Stomach smooth muscle (tissue), 2 donors: Measurements from ENCODE around the gene PLA2R1.

Experiments
- H3K27ac ChIP-seq: one replicate; pipeline ENCODE4 v1.7.0; 2013; ENCODE audit warnings: mild to moderate bottlenecking, low read length, inconsistent platforms
- H3K27me3 ChIP-seq, 2 donors: one replicate each; pipeline ENCODE4 v1.7.0; 2013; ENCODE audit warnings: low read length in 2 of 2; ENCODE audit not compliant: insufficient read depth in 2 of 2, control insufficient read depth in 1 of 2
- H3K36me3 ChIP-seq, 2 donors: one replicate each; pipeline ENCODE4 v1.7.0; 2013; ENCODE audit warnings: low read length in 2 of 2; ENCODE audit not compliant: control insufficient read depth in 2 of 2, insufficient read depth in 2 of 2
- H3K4me1 ChIP-seq: one replicate; pipeline ENCODE4 v1.7.0; 2013; ENCODE audit warnings: low read length; ENCODE audit not compliant: control insufficient read depth, insufficient read depth
- H3K4me3 ChIP-seq, 2 donors: one replicate each; pipeline ENCODE4 v1.7.0; 2013; ENCODE audit warnings: low read length in 2 of 2
- H3K9ac ChIP-seq, 2 donors: one replicate each; pipeline ENCODE4 v1.7.0; 2013; ENCODE audit warnings: low read length in 2 of 2, mild to moderate bottlenecking in 1 of 2
- H3K9me3 ChIP-seq, 2 donors: one replicate each; pipeline ENCODE4 v1.7.0; 2013; ENCODE audit warnings: low read length in 2 of 2; ENCODE audit not compliant: control insufficient read depth in 2 of 2
- donor health status: healthy.
- donor health status: Pancreatic carcinoma.

The PLA2R1 gene

GRCh38 chr2:160029270-160029628 is 33.2 kb downstream of the PLA2R1 start:
- no peaks in the 10 kb centered on the region for H3K9me3 ChIP-seq
- H3K27me3 ChIP-seq = no peaks in the 10 kb centered on the region
- H3K36me3 ChIP-seq = no peaks in the 10 kb centered on the region
- no peaks in the 10 kb centered on the region for H3K4me1 ChIP-seq
- H3K4me3 ChIP-seq = no peak overlapping the region
- H3K9ac ChIP-seq = no peak overlapping the region
- H3K27ac ChIP-seq = no peak overlapping the region

DNA sequence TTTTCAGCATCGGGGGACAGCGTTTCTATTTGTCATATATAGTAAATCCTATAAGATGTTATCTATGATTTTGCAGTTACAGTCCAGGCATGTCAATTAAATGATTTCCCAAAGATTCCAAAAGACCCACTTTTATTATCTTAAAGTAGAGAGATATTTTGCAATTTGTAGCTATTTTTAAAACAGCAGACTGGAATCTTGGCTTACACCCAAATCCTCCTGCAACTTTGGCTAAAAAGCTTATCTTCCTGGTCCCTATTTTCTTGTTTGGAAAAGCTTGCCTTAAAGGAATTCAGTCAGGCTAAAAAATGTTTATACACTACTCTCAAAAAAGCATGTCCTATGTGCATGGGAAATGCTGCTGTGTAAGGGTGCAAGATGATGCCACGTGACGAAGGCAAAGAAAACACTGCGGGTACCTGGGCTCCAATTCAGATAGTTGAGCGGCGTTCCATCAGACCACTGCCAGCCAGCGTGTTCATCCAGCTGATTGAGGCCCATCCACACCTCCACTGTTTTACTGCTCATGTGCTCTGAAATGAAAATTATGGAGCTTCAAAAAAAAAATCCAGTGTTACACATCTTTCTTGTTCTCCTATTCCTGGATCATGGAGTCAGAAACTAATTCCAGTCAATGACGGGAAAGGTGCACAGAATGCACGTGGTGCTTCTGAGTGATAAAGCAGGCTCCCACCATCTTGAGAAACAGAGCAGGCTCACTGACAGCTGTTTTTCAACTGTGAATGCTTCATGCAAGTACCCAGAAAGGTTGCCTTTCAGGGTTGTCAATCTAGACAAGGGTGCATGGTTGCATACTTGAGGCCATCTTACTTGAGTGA is 33.8 kb downstream of the PLA2R1 start:
- H3K27ac ChIP-seq = no peak overlapping the region

GRCh38 chr2:160022162-160022561 is 40.3 kb downstream of the PLA2R1 start:
- Histone ChIP-seq H3K9me3 (peaks cover 0 to 2% of the 10 kb centered on the region in 2 donors), H3K36me3 (peaks cover 0 to 2% of the 10 kb centered on the region in 2 donors), H3K4me1 (no peaks in the 10 kb centered on the region)

More for the DNA sequence above, 33.8 kb downstream of the PLA2R1 start:
- Histone ChIP-seq H3K9ac (no peak overlapping the region), H3K27me3 (no peaks in the 10 kb centered on the region), H3K9me3 (no peaks in the 10 kb centered on the region), H3K4me3 (no peak overlapping the region), H3K36me3 (no peaks in the 10 kb centered on the region), H3K4me1 (no peaks in the 10 kb centered on the region)

GRCh38 chr2:160019374-160020090 is 42.9 kb downstream of the PLA2R1 start:
- Histone ChIP-seq H3K4me1 (no peaks in the 10 kb centered on the region), H3K9me3 (peaks cover 0 to 2% of the 10 kb centered on the region in 2 donors), H3K9ac (no peak overlapping the region), H3K36me3 (peaks cover 0 to 2% of the 10 kb centered on the region in 2 donors), H3K27ac (no peak overlapping the region), H3K27me3 (no peaks in the 10 kb centered on the region), H3K4me3 (no peak overlapping the region)

More at GRCh38 chr2:160022162-160022561, 40.3 kb downstream of the PLA2R1 start:
- no peaks in the 10 kb centered on the region for H3K27me3 ChIP-seq
- no peak overlapping the region for H3K9ac ChIP-seq
- no peak overlapping the region for H3K4me3 ChIP-seq
- no peak overlapping the region for H3K27ac ChIP-seq

DNA sequence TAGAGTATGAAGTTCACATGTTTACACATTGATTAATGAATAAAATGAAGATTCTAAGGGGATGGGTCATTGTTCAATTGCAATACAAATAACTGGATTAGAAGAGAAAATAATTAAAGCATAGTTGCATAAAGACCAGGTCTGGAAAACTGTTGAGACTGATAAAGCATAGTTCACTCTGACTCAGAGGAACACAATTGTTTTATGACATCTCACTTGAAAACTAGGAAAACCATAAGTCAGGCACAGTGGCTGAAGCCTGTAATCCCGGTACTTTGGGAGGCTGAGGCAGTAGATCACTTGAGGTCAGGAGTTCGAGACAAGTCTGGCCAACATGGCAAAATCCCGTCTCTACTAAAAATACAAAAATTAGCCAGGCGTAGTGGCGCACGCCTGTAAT is 46.7 kb downstream of the PLA2R1 start:
- H3K4me1 ChIP-seq = no peaks in the 10 kb centered on the region
- H3K4me3 ChIP-seq = no peak overlapping the region
- no peaks in the 10 kb centered on the region for H3K9me3 ChIP-seq
- no peak overlapping the region for H3K27ac ChIP-seq
- H3K27me3 ChIP-seq = no peaks in the 10 kb centered on the region
- no peak overlapping the region for H3K9ac ChIP-seq
- H3K36me3 ChIP-seq = peaks cover 0 to 3% of the 10 kb centered on the region in 2 donors

- Histone ChIP-seq H3K9me3 (no peaks in the 10 kb centered on the region), H3K27me3 (no peaks in the 10 kb centered on the region), H3K9ac (no peak overlapping the region), H3K4me3 (no peak overlapping the region), H3K36me3 (peaks cover 0 to 5% of the 10 kb centered on the region in 2 donors), H3K27ac (no peak overlapping the region), H3K4me1 (no peaks in the 10 kb centered on the region)
Observed at GRCh38 chr2:160014227-160014626, 48.2 kb downstream of the PLA2R1 start.

- no peaks in the 10 kb centered on the region for H3K27me3 ChIP-seq
- H3K27ac ChIP-seq = no peak overlapping the region
- H3K4me3 ChIP-seq = no peak overlapping the region
- no peaks in the 10 kb centered on the region for H3K9me3 ChIP-seq
- no peaks in the 10 kb centered on the region for H3K4me1 ChIP-seq
- no peak overlapping the region for H3K9ac ChIP-seq
- peaks cover 0 to 4% of the 10 kb centered on the region in 2 donors for H3K36me3 ChIP-seq
Observed at GRCh38 chr2:160010361-160011145, 51.9 kb downstream of the PLA2R1 start.

GRCh38 chr2:160007111-160007510 is 55.3 kb downstream of the PLA2R1 start:
- no peak overlapping the region for H3K9ac ChIP-seq
- no peak overlapping the region for H3K27ac ChIP-seq
- no peaks in the 10 kb centered on the region for H3K9me3 ChIP-seq
- no peaks in the 10 kb centered on the region for H3K27me3 ChIP-seq
- H3K4me1 ChIP-seq = no peaks in the 10 kb centered on the region
- H3K36me3 ChIP-seq = peaks cover 9 to 11% of the 10 kb centered on the region in 2 donors
- no peak overlapping the region for H3K4me3 ChIP-seq

DNA sequence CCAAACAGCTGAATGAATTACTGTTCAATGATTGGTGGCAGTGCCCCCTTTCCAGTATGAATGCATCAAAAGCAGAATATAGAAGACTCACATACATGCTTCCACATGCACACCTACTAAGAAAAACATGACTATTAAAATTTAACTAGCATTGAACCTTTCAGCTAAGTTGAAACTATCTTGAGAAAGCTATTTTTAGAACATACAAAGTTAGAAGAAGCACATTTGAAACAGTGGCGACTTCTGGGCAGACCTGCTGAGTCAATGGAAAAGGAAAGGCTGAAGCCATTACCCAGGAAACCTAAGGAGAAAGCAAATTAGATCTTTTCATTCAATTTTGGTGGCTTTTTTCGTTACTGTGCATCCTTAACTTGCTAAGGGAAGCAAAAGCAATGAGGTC is 55.9 kb downstream of the PLA2R1 start:
- Histone ChIP-seq H3K9me3 (no peaks in the 10 kb centered on the region), H3K4me3 (no peak overlapping the region), H3K9ac (no peak overlapping the region), H3K27ac (no peak overlapping the region), H3K27me3 (no peaks in the 10 kb centered on the region), H3K36me3 (peaks cover 9 to 11% of the 10 kb centered on the region in 2 donors), H3K4me1 (no peaks in the 10 kb centered on the region)

DNA sequence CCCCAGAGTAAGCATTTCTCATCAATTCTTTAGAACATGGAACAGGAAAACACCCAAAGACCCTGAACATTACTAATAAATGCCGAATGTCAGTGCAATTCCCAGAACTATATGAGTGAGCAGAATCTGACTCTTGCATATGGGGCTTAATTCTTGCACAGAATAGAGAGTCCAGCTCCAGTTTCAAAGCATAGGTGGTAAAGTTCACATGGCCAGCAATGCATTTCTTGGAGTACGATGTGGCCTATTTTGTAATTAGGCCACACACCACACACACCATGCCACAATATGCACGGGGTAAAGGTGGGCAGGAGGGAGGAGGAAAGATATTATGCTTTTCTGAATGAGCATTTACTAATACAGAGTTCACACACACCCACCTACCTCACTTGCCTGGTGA is 56.5 kb downstream of the PLA2R1 start:
- Histone ChIP-seq H3K4me1 (no peaks in the 10 kb centered on the region), H3K9ac (no peak overlapping the region), H3K27ac (no peak overlapping the region), H3K36me3 (peaks cover 9 to 11% of the 10 kb centered on the region in 2 donors), H3K9me3 (no peaks in the 10 kb centered on the region), H3K27me3 (no peaks in the 10 kb centered on the region), H3K4me3 (no peak overlapping the region)
